ENCODE measurements around the gene TCN2.

The TCN2 gene

GRCh38 chr22:30636226-30637077, 29.5 kb downstream of the TCN2 start:
- no peak overlapping the region for H3K27ac Mint-ChIP-seq
- H3K9me3 Mint-ChIP-seq: no peaks in the 10 kb centered on the region
- peaks cover 1 to 5% of the 10 kb centered on the region in 2 donors for H3K36me3 Mint-ChIP-seq
- H3K27me3 Mint-ChIP-seq: no peaks in the 10 kb centered on the region
- DNase-seq: no peak
- peak overlapping the region; percentile 87 for H3K4me3 Mint-ChIP-seq
- ATAC-seq (replicated peaks): no peak
- H3K4me1 Mint-ChIP-seq: peaks cover 15 to 34% of the 10 kb centered on the region in 2 donors

GRCh38 chr22:30637701-30638114, 30.7 kb downstream of the TCN2 start:
- Mint-ChIP-seq H3K4me1 (peaks cover 15 to 34% of the 10 kb centered on the region in 2 donors), H3K4me3 (no peak overlapping the region), H3K27ac (peak overlapping the region; percentile 7), H3K27me3 (no peaks in the 10 kb centered on the region), H3K9me3 (no peaks in the 10 kb centered on the region), H3K36me3 (peaks cover 1 to 5% of the 10 kb centered on the region in 2 donors)
- ATAC-seq (replicated peaks) (no peak), DNase-seq (no peak)

DNA sequence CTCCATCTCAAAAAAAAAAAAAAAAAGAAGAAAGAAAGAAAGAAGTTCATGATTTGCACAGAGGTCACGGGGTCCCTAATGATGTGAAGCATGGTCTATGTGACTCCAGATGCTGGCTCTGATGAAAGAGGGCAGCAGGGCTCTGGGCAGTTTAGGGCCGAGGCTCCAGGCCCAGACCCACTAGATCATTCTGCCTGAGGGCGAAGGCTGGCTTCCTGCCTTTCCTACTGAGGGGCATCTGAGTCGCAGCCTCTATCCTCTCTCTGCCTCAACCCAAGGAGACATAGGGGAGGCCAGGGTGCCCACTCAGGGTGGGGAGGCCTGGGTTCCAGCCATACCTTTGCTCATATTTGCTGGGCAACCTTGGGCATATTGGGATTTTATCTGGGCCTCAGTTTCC, 33.4 kb downstream of the TCN2 start:
- no peak for DNase-seq
- H3K36me3 Mint-ChIP-seq: peaks cover 1 to 5% of the 10 kb centered on the region in 2 donors
- H3K27me3 Mint-ChIP-seq: no peaks in the 10 kb centered on the region
- no peaks in the 10 kb centered on the region for H3K9me3 Mint-ChIP-seq
- H3K4me1 Mint-ChIP-seq: peaks cover 12 to 21% of the 10 kb centered on the region in 2 donors
- H3K4me3 Mint-ChIP-seq: no peak overlapping the region
- no peak for ATAC-seq (replicated peaks)
- H3K27ac Mint-ChIP-seq: no peak overlapping the region

- DNase-seq (no peak), ATAC-seq (replicated peaks) (no peak)
- Mint-ChIP-seq H3K36me3 (peaks cover 1 to 5% of the 10 kb centered on the region in 2 donors), H3K4me1 (peaks cover 11 to 15% of the 10 kb centered on the region in 2 donors), H3K27ac (no peak overlapping the region), H3K27me3 (no peaks in the 10 kb centered on the region), H3K9me3 (no peaks in the 10 kb centered on the region), H3K4me3 (no peak overlapping the region)
Measured at GRCh38 chr22:30640839-30641430, 34.0 kb downstream of the TCN2 start.

- DNase-seq (no peak), ATAC-seq (replicated peaks) (no peak)
- no peak overlapping the region for H3K4me3 Mint-ChIP-seq
- no peaks in the 10 kb centered on the region for H3K9me3 Mint-ChIP-seq
- no peaks in the 10 kb centered on the region for H3K27me3 Mint-ChIP-seq
- H3K27ac Mint-ChIP-seq: no peak overlapping the region
- H3K4me1 Mint-ChIP-seq: peaks cover 3 to 8% of the 10 kb centered on the region in 2 donors
- peaks cover 1 to 8% of the 10 kb centered on the region in 2 donors for H3K36me3 Mint-ChIP-seq
Measured at GRCh38 chr22:30643055-30643875, 36.3 kb downstream of the TCN2 start.

GRCh38 chr22:30646518-30647160, 39.7 kb downstream of the TCN2 start:
- ATAC-seq (replicated peaks) (no peak), DNase-seq (no peak)
- H3K4me3 Mint-ChIP-seq: no peak overlapping the region
- peaks cover 17 to 30% of the 10 kb centered on the region in 2 donors for H3K4me1 Mint-ChIP-seq
- H3K27ac Mint-ChIP-seq: no peak overlapping the region
- H3K36me3 Mint-ChIP-seq: peaks cover 0 to 4% of the 10 kb centered on the region in 2 donors
- no peaks in the 10 kb centered on the region for H3K9me3 Mint-ChIP-seq
- H3K27me3 Mint-ChIP-seq: no peaks in the 10 kb centered on the region

DNA sequence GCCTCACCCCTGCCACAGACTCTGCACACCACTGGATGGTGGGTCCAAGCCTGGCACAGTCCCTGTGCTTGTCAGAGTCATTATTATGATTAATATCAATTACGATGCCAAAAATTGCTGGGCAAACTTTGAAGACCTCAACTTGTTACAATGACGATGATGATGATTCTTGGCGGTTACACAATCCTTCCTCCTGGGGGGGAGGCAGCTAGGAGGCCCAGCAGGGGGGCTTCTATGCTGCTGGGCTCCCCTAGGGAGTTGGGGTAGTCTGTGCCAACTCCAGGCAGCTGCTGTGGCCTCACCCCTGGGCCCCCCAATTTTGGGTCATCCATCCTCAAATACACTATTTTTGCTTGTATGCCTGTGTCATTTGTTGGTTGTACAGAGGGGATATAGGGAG, 40.6 kb downstream of the TCN2 start:
- ATAC-seq (replicated peaks) (no peak), DNase-seq (no peak)
- no peak overlapping the region for H3K27ac Mint-ChIP-seq
- peaks cover 0 to 4% of the 10 kb centered on the region in 2 donors for H3K36me3 Mint-ChIP-seq
- no peaks in the 10 kb centered on the region for H3K27me3 Mint-ChIP-seq
- H3K9me3 Mint-ChIP-seq: no peaks in the 10 kb centered on the region
- peaks cover 17 to 30% of the 10 kb centered on the region in 2 donors for H3K4me1 Mint-ChIP-seq
- H3K4me3 Mint-ChIP-seq: no peak overlapping the region

DNA sequence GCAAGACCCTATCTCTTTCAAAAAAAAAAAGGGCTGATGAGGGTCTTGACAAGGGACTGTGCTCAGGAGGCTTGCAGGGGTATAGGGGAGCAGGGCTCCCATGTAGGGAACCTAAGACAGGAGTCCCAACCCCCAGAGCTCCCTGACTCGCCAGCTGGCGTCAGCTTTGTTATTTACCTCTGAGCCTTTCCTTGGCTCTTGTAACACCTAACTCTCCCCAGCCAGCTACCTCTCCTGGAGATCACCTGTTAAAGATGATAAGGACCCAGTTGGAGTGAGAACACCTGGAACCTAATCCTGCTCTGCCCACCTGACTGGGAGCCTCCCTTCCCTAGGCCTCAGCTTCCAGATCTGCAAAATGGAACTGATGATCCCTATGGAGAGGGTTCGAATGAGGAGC, 41.9 kb downstream of the TCN2 start:
- Mint-ChIP-seq H3K9me3 (no peaks in the 10 kb centered on the region), H3K27me3 (no peaks in the 10 kb centered on the region), H3K36me3 (peaks cover 0 to 4% of the 10 kb centered on the region in 2 donors), H3K4me1 (peaks cover 11 to 30% of the 10 kb centered on the region in 2 donors), H3K4me3 (no peak overlapping the region), H3K27ac (peak overlapping the region; percentile 76)
- ATAC-seq (replicated peaks): no peak
- no peak for DNase-seq

DNA sequence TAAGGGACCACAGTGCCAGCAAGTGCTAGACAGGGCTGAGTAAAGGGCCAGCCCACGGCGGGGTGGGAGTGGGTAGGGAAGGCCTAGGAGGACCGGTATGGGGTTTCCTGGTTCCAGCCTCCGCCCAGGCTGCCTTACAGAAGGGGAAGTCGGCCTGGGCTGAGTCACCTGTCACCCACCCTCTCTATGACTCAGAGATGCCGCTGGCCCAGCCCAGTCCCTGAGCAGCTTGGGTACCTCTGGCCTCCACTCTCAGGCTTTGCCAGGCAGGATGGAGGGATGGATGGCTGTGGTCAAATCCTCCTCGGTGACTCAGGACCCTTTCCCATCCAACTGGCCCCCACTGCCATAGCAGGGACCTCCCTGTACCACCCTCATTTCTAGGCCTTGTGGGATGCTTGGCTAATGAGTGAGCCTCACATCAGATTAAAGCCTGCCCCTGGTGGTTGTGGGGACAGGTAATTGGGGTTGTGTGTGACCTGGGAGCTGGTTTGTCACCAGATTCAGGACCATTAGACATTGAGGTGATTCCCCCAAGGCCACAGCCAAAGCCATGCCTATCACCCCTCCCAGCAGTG, 42.5 kb downstream of the TCN2 start:
- H3K36me3 Mint-ChIP-seq: peaks cover 3 to 9% of the 10 kb centered on the region in 2 donors
- H3K27me3 Mint-ChIP-seq: no peaks in the 10 kb centered on the region
- peak; percentile 100 for ATAC-seq (replicated peaks)
- peak overlapping the region; percentile 79 for H3K27ac Mint-ChIP-seq
- no peaks in the 10 kb centered on the region for H3K9me3 Mint-ChIP-seq
- DNase-seq: peak; percentile 73
- no peak overlapping the region for H3K4me3 Mint-ChIP-seq
- peaks cover 11 to 30% of the 10 kb centered on the region in 2 donors for H3K4me1 Mint-ChIP-seq

- Mint-ChIP-seq H3K36me3 (peaks cover 11 to 16% of the 10 kb centered on the region in 2 donors), H3K27ac (peak overlapping the region; percentile 47), H3K9me3 (no peaks in the 10 kb centered on the region), H3K27me3 (no peaks in the 10 kb centered on the region), H3K4me3 (no peak overlapping the region), H3K4me1 (peaks cover 11 to 30% of the 10 kb centered on the region in 2 donors)
- no peak for ATAC-seq (replicated peaks)
- no peak for DNase-seq
Measured at GRCh38 chr22:30650508-30651116, 43.6 kb downstream of the TCN2 start.

DNA sequence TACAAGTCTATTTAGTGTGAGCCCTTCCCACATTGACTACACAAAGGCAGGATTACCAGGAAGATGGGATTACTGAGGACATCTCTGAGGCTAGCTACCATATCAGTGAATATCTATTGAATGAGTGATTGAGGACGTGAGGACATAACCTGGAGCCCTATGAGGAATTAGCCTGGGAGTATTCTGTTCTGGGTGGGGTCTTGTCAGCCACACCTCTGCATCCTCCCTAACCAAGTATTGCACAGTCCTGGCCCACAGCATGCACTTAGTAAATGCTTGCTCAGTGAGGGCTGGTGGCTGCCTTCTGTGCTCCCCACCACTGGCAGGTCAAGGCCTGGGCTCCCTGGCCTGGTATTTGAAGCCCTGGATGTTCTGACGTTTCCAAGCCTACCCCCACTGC, 45.9 kb downstream of the TCN2 start:
- Mint-ChIP-seq H3K36me3 (peaks cover 11 to 17% of the 10 kb centered on the region in 2 donors), H3K27ac (no peak overlapping the region), H3K9me3 (no peaks in the 10 kb centered on the region), H3K4me3 (no peak overlapping the region), H3K27me3 (no peaks in the 10 kb centered on the region), H3K4me1 (peaks cover 11 to 30% of the 10 kb centered on the region in 2 donors)
- ATAC-seq (replicated peaks) (no peak), DNase-seq (no peak)

GRCh38 chr22:30654361-30654760, 47.4 kb downstream of the TCN2 start:
- Mint-ChIP-seq H3K27me3 (no peaks in the 10 kb centered on the region), H3K27ac (no peak overlapping the region), H3K4me1 (peaks cover 4 to 16% of the 10 kb centered on the region in 2 donors), H3K9me3 (no peaks in the 10 kb centered on the region), H3K36me3 (peaks cover 17 to 22% of the 10 kb centered on the region in 2 donors), H3K4me3 (no peak overlapping the region)
- no peak for DNase-seq
- ATAC-seq (replicated peaks): no peak

GRCh38 chr22:30655532-30655931, 48.6 kb downstream of the TCN2 start:
- Mint-ChIP-seq H3K27me3 (no peaks in the 10 kb centered on the region), H3K9me3 (no peaks in the 10 kb centered on the region), H3K4me3 (no peak overlapping the region), H3K36me3 (peaks cover 21 to 29% of the 10 kb centered on the region in 2 donors), H3K4me1 (peaks cover 0 to 4% of the 10 kb centered on the region in 2 donors), H3K27ac (no peak overlapping the region)
- no peak for ATAC-seq (replicated peaks)
- no peak for DNase-seq

All from stimulated activated naive B cell treated with anti-CD40 and anti-IgM and Interleukin-4, amounts not matched to agents 10 μg/mL and 1 μg/mL and 100 μg/mL, for 72 hours (primary cell).